Naive thymus-derived CD4-positive, alpha-beta T cell (primary cell): Measurements from ENCODE around the gene CLCN7. TPM values are rescaled to one million over a fixed set of nuclear protein-coding genes. Genes with fewer than 3 reads are reported as not detected.

Experiments
- ATAC-seq: fragments of 150-1000 bp; cut with Tn5 transposase; 2 replicates; pipeline ENCODE4 v1.10.0; 2021; ENCODE audit warnings: mild to moderate bottlenecking, moderate library complexity
- CTCF ChIA-PET: fragments of 350-600 bp; sonication (Branson Sonifier 250); formaldehyde crosslinking; loops from one replicate; lab custom pipeline; 2021; ENCODE audit warnings: antibody characterized with exemption; lab: Charles Lee
- POLR2A ChIA-PET: fragments of 350-600 bp; sonication (Branson Sonifier 250); formaldehyde crosslinking; loops from one replicate; lab custom pipeline; 2021; ENCODE audit warnings: antibody characterized with exemption, inconsistent platforms; lab: Charles Lee
- DNase-seq, 9 donors: peaks; one replicate each; pipeline versions ENCODE4 v3.0.0 to v3.0.0-alpha.2; 2020 to 2022; ENCODE audit warnings: mixed read lengths in 1 of 9
- H3K27ac ChIP-seq: one replicate; pipeline ENCODE4 v1.7.0; 2013; ENCODE audit warnings: mild to moderate bottlenecking, low read depth, low read length, moderate library complexity
- H3K27me3 ChIP-seq, 2 donors: one replicate each; pipeline ENCODE4 v1.7.0; 2013; ENCODE audit warnings: low read length in 2 of 2, mild to moderate bottlenecking in 2 of 2, moderate library complexity in 2 of 2; ENCODE audit not compliant: control insufficient read depth in 2 of 2, insufficient read depth in 2 of 2
- H3K36me3 ChIP-seq, 3 experiments: 1 replicate in 2 of 3; 2 replicates in 1 of 3; pipeline ENCODE4 v1.7.0; 2013; ENCODE audit warnings: low read length in 3 of 3, mild to moderate bottlenecking in 3 of 3, moderate library complexity in 1 of 3; ENCODE audit not compliant: insufficient read depth in 3 of 3, control insufficient read depth in 2 of 3
- H3K4me1 ChIP-seq, 2 donors: one replicate each; pipeline ENCODE4 v1.7.0; 2013; ENCODE audit warnings: low read length in 2 of 2, mild to moderate bottlenecking in 2 of 2, moderate library complexity in 1 of 2; ENCODE audit not compliant: control insufficient read depth in 2 of 2, insufficient read depth in 2 of 2
- H3K4me3 ChIP-seq: 2 replicates; pipeline ENCODE4 v1.7.0; 2013; ENCODE audit warnings: mild to moderate bottlenecking, low read length
- H3K9me3 ChIP-seq, 3 experiments: 1 replicate in 2 of 3; 2 replicates in 1 of 3; pipeline ENCODE4 v1.7.0; 2013; ENCODE audit warnings: low read length in 3 of 3; ENCODE audit not compliant: control insufficient read depth in 2 of 3
- H3K27ac Mint-ChIP-seq, 9 donors: one replicate each; pipeline ENCODE4 v1.8.0; 2020 to 2022; ENCODE audit warnings: mixed read lengths in 9 of 9, mild to moderate bottlenecking in 8 of 9, moderate library complexity in 5 of 9, inconsistent platforms in 2 of 9
- H3K27me3 Mint-ChIP-seq, 5 donors: one replicate each; pipeline ENCODE4 v1.8.0; 2021 to 2022; ENCODE audit warnings: mixed read lengths in 5 of 5, mild to moderate bottlenecking in 1 of 5
- H3K36me3 Mint-ChIP-seq, 5 donors: one replicate each; pipeline ENCODE4 v1.8.0; 2020 to 2022; ENCODE audit warnings: mixed read lengths in 5 of 5, mild to moderate bottlenecking in 3 of 5, inconsistent platforms in 1 of 5
- H3K4me1 Mint-ChIP-seq, 7 donors: one replicate each; pipeline ENCODE4 v1.8.0; 2020 to 2022; ENCODE audit warnings: mixed read lengths in 7 of 7, mild to moderate bottlenecking in 3 of 7, inconsistent platforms in 1 of 7
- H3K4me3 Mint-ChIP-seq, 10 donors: one replicate each; pipeline ENCODE4 v1.8.0; 2020 to 2022; ENCODE audit warnings: mild to moderate bottlenecking in 10 of 10, mixed read lengths in 10 of 10, moderate library complexity in 6 of 10, inconsistent platforms in 2 of 10
- H3K9me3 Mint-ChIP-seq, 11 donors: one replicate each; pipeline ENCODE4 v1.8.0; 2020 to 2022; ENCODE audit warnings: mixed read lengths in 11 of 11, mild to moderate bottlenecking in 4 of 11, inconsistent platforms in 1 of 11, moderate library complexity in 1 of 11
- intact Hi-C, 2 donors: fragments of 100-400 bp; cut with micrococcal nuclease; formaldehyde crosslinking; loops; one replicate each; pipeline ENCODE4 v1.15.1; 2023
- polyA plus RNA-seq, 2 donors: library from polyadenylated mRNA; unstranded; fragments of 300-500 nt; fragmentation: Illumina TruSeq; gene quantifications; one replicate each; pipeline ENCODE4 v1.2.3, GENCODE V29; 2021
- total RNA-seq, 6 experiments: library from RNA in 5 of 6; stranded (reverse) in 5 of 6; gene quantifications; 1 replicate in 5 of 6; 2 replicates in 1 of 6; pipeline ENCODE4 v1.2.3 and lab custom pipeline; 2021 to 2026

The CLCN7 gene
- total and polyA plus RNA-seq, 7 experiments from 2014 or later, result 17.0 to 140 (median 106) TPM

- Mint-ChIP-seq H3K9me3 (no peaks in the 10 kb centered on the region), H3K27me3 (peaks cover 0 to 2% (median 0%) of the 10 kb centered on the region in 5 donors), H3K36me3 (no peaks in the 10 kb centered on the region), H3K27ac (no peak overlapping the region), H3K4me1 (peaks cover 0 to 3% (median 0%) of the 10 kb centered on the region in 7 donors), H3K4me3 (peak overlapping the region in 1 of 10 donors; percentile 53)
- ChIA-PET POLR2A (interaction anchor here (1.1 kb wide), 1 partner anchor 354 kb away, joined by 4 read pairs; the partner anchor contains the start of genes NUBP2 and SPSB3), CTCF (interaction anchor here (0.8 kb wide), 1 partner anchor 271 kb away, joined by 3 read pairs; no protein-coding TSS in a partner anchor)
- Histone ChIP-seq H3K27me3 (no peaks in the 10 kb centered on the region), H3K36me3 (no peaks in the 10 kb centered on the region), H3K27ac (no peak overlapping the region), H3K4me3 (no peak overlapping the region), H3K9me3 (no peaks in the 10 kb centered on the region), H3K4me1 (no peaks in the 10 kb centered on the region)
- peak; percentile 73 for ATAC-seq
- intact Hi-C loops, result loop anchor here (10.0 kb wide), 3 partner anchors 276 to 516 kb away; partner anchors contain the start of genes MAPK8IP3 (in 1 of the 2), MSRB1 (in 1 of the 2), NUBP2 (in 1 of the 2) and SPSB3 (in 1 of the 2)
- peak in 6 of 9 donors; percentile 23 to 63 (median 38) for DNase-seq
Observed at GRCh38 chr16:1428511-1428910, 46.3 kb downstream of the CLCN7 start.

GRCh38 chr16:1427473-1428461, 47.1 kb downstream of the CLCN7 start:
- Histone ChIP-seq H3K4me3 (no peak overlapping the region), H3K27ac (no peak overlapping the region), H3K9me3 (no peaks in the 10 kb centered on the region), H3K27me3 (no peaks in the 10 kb centered on the region), H3K4me1 (no peaks in the 10 kb centered on the region), H3K36me3 (no peaks in the 10 kb centered on the region)
- ChIA-PET CTCF (no interaction called here), POLR2A (interaction anchor here (1.1 kb wide), 1 partner anchor 355 kb away, joined by 4 read pairs; the partner anchor contains the start of genes NUBP2 and SPSB3)
- Mint-ChIP-seq H3K4me1 (peaks cover 0 to 4% (median 0%) of the 10 kb centered on the region in 7 donors), H3K36me3 (no peaks in the 10 kb centered on the region), H3K27ac (no peak overlapping the region), H3K9me3 (no peaks in the 10 kb centered on the region), H3K4me3 (peak overlapping the region in 2 of 10 donors; percentile 8 to 53), H3K27me3 (peaks cover 0 to 2% (median 0%) of the 10 kb centered on the region in 5 donors)
- intact Hi-C loops, result loop anchor here (10.0 kb wide), 3 partner anchors 277 to 517 kb away; partner anchors contain the start of genes MAPK8IP3 (in 1 of the 2), MSRB1 (in 1 of the 2), NUBP2 (in 1 of the 2) and SPSB3 (in 1 of the 2)
- ATAC-seq (no peak), DNase-seq (no peak)

- Mint-ChIP-seq H3K4me1 (peaks cover 0 to 5% (median 3%) of the 10 kb centered on the region in 7 donors), H3K27ac (no peak overlapping the region), H3K27me3 (no peaks in the 10 kb centered on the region), H3K4me3 (no peak overlapping the region), H3K36me3 (no peaks in the 10 kb centered on the region), H3K9me3 (no peaks in the 10 kb centered on the region)
- no peak for DNase-seq
- Histone ChIP-seq H3K27ac (no peak overlapping the region), H3K27me3 (no peaks in the 10 kb centered on the region), H3K9me3 (no peaks in the 10 kb centered on the region), H3K4me3 (no peak overlapping the region), H3K4me1 (no peaks in the 10 kb centered on the region), H3K36me3 (no peaks in the 10 kb centered on the region)
- ATAC-seq, result no peak
- intact Hi-C loops, result loop anchor here (10.0 kb wide), 3 partner anchors 278 to 518 kb away; partner anchors contain the start of genes MAPK8IP3 (in 1 of the 2), MSRB1 (in 1 of the 2), NUBP2 (in 1 of the 2) and SPSB3 (in 1 of the 2)
- ChIA-PET CTCF (interaction anchor here (0.6 kb wide), 1 partner anchor 11 kb away, joined by 3 read pairs; no protein-coding TSS in a partner anchor), POLR2A (no interaction called here)
Observed at GRCh38 chr16:1426734-1427471, 47.9 kb downstream of the CLCN7 start.

GRCh38 chr16:1425616-1426370, 49.0 kb downstream of the CLCN7 start:
- intact Hi-C loops, result loop anchor here (10.0 kb wide), 3 partner anchors 279 to 519 kb away; partner anchors contain the start of genes MAPK8IP3 (in 1 of the 2), MSRB1 (in 1 of the 2), NUBP2 (in 1 of the 2) and SPSB3 (in 1 of the 2)
- ChIA-PET POLR2A (interaction anchor here (0.7 to 1.2 kb wide), 2 partner anchors 12 to 281 kb away, joined by 3 to 5 read pairs; partner anchors contain the start of gene MAPK8IP3), CTCF (no interaction called here)
- Histone ChIP-seq H3K4me3 (no peak overlapping the region), H3K9me3 (no peaks in the 10 kb centered on the region), H3K36me3 (no peaks in the 10 kb centered on the region), H3K27ac (no peak overlapping the region), H3K4me1 (peaks cover 0 to 4% of the 10 kb centered on the region in 2 donors), H3K27me3 (no peaks in the 10 kb centered on the region)
- Mint-ChIP-seq H3K36me3 (no peaks in the 10 kb centered on the region), H3K9me3 (no peaks in the 10 kb centered on the region), H3K27me3 (peaks cover 0 to 2% (median 0%) of the 10 kb centered on the region in 5 donors), H3K4me3 (no peak overlapping the region), H3K27ac (peak overlapping the region in 1 of 9 donors; percentile 1), H3K4me1 (peaks cover 4 to 12% (median 5%) of the 10 kb centered on the region in 7 donors)
- no peak for DNase-seq
- no peak for ATAC-seq

GRCh38 chr16:1424028-1424427, 50.8 kb downstream of the CLCN7 start:
- Mint-ChIP-seq H3K4me3 (no peak overlapping the region), H3K9me3 (no peaks in the 10 kb centered on the region), H3K27me3 (peaks cover 0 to 5% (median 0%) of the 10 kb centered on the region in 5 donors), H3K4me1 (peaks cover 4 to 23% (median 15%) of the 10 kb centered on the region in 7 donors), H3K27ac (peak overlapping the region in 5 of 9 donors; percentile 51 to 98 (median 59)), H3K36me3 (peaks cover 0 to 2% (median 0%) of the 10 kb centered on the region in 5 donors)
- POLR2A ChIA-PET, result no interaction called here
- Histone ChIP-seq H3K9me3 (no peaks in the 10 kb centered on the region), H3K27ac (no peak overlapping the region), H3K4me3 (no peak overlapping the region), H3K36me3 (no peaks in the 10 kb centered on the region), H3K27me3 (no peaks in the 10 kb centered on the region), H3K4me1 (peaks cover 4 to 11% of the 10 kb centered on the region in 2 donors)
- ATAC-seq (no peak), DNase-seq (no peak)
- CTCF ChIA-PET, result no interaction called here
- intact Hi-C loops, result loop anchor here (5.0 to 10.0 kb wide), 5 partner anchors 72 to 742 kb away; partner anchors contain the start of genes GNPTG (in 1 of the 2), JMJD8 (in 1 of the 2), MAPK8IP3 (in 1 of the 2) and MSRB1 (in 1 of the 2)
